Measurements from ENCODE around the gene ZNF621. TPM values are rescaled to one million over a fixed set of nuclear protein-coding genes. Genes with fewer than 3 reads are reported as not detected.

ZNF621 gene
- total RNA-seq, 3 donors from 2014 or later: 16.4 to 24.9 (median 17.3) TPM

DNA sequence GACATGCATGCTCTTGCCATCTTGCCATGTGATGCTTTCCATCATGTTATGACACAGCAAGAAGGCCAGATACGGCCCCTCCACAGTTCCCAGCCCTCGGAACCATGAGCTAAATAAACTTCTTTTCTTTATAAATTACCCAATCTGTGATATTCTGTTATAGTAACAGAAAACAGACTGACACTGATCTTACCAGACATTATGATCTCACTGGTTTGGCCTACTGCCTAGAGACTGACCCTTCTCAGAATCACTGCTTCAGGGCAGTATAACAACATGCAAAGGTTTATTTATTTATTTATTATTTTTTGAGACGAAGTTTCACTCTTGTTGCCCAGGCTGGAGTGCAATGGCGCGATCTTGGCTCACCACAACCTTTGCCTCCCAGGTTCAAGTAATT lies 33.8 kb upstream of the ZNF621 start:
- H3K9me3 ChIP-seq: peaks cover 23 to 28% of the 10 kb centered on the region in 2 donors
- no peak overlapping the region for H3K27ac ChIP-seq
- no peaks in the 10 kb centered on the region for H3K4me1 ChIP-seq
- TF ChIP-seq POLR2AphosphoS5 (IDR thresholded peaks at IDR 0.05) (no peak), POLR2A (IDR thresholded peaks at IDR 0.05) (no peak)
- TF ChIP-seq, protein P1, sequence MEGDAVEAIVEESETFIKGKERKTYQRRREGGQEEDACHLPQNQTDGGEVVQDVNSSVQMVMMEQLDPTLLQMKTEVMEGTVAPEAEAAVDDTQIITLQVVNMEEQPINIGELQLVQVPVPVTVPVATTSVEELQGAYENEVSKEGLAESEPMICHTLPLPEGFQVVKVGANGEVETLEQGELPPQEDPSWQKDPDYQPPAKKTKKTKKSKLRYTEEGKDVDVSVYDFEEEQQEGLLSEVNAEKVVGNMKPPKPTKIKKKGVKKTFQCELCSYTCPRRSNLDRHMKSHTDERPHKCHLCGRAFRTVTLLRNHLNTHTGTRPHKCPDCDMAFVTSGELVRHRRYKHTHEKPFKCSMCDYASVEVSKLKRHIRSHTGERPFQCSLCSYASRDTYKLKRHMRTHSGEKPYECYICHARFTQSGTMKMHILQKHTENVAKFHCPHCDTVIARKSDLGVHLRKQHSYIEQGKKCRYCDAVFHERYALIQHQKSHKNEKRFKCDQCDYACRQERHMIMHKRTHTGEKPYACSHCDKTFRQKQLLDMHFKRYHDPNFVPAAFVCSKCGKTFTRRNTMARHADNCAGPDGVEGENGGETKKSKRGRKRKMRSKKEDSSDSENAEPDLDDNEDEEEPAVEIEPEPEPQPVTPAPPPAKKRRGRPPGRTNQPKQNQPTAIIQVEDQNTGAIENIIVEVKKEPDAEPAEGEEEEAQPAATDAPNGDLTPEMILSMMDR (IDR thresholded peaks at IDR 0.05): no peak
- H3K36me3 ChIP-seq: peaks cover 13% of the 10 kb centered on the region
- intact Hi-C loops (cut with DNase I; ENCODE audit: low total_unique reads): no loop called here
- no peak overlapping the region for H3K4me3 ChIP-seq
- H3K27me3 ChIP-seq: no peaks in the 10 kb centered on the region
- no peak for DNase-seq (ENCODE audit: low spot score in 2 of 2)

DNA sequence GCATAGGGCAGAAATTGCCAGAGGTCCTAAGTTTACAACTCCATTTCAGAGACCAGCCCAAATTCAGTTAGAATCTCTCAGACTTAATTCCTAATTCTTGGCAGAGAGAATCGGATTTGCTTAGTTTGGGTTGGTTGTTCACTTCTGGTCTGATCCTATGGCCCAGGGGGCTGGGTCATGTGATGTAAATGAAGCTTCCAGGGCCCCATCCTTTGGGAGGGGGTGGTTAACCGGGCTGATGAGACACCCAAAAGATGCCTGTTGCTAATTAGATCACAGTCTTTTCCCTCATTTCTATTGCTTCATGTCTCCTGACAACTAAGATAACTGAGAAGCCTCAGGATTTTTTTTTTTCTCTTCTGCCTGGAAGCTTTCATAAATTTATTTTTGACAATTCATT lies 30.1 kb upstream of the ZNF621 start:
- no peaks in the 10 kb centered on the region for H3K36me3 ChIP-seq
- H3K27me3 ChIP-seq: no peaks in the 10 kb centered on the region
- TF ChIP-seq POLR2A (IDR thresholded peaks at IDR 0.05) (no peak), POLR2AphosphoS5 (IDR thresholded peaks at IDR 0.05) (no peak)
- TF ChIP-seq, protein P1 (IDR thresholded peaks at IDR 0.05): no peak
- no peak for DNase-seq (ENCODE audit: low spot score in 2 of 2)
- H3K27ac ChIP-seq: no peak overlapping the region
- H3K4me3 ChIP-seq: no peak overlapping the region
- no peaks in the 10 kb centered on the region for H3K4me1 ChIP-seq
- intact Hi-C loops (cut with DNase I; ENCODE audit: low total_unique reads): no loop called here
- H3K9me3 ChIP-seq: no peaks in the 10 kb centered on the region

DNA sequence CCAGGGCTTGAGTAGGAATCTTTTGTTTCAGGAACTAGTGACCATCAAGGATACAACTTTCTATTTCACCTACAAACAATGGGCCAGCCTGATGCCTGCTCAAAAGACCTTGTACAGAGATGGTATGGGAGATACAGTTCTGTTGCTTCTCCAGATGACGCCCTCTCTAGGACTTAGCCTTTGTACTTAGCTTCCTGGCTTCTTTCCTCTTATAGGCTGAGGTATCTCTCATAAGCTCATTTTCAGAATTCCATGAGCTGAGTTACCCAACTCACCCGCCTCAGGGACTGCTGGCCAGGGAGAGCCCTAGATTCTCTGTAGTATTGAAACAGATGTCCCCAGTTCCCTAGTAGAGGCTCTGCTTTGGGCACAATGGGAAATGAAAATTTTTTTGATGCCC lies 27.5 kb upstream of the ZNF621 start:
- Histone ChIP-seq H3K27me3 (no peaks in the 10 kb centered on the region), H3K36me3 (no peaks in the 10 kb centered on the region)
- TF ChIP-seq POLR2A (IDR thresholded peaks at IDR 0.05) (no peak), POLR2AphosphoS5 (IDR thresholded peaks at IDR 0.05) (no peak)
- TF ChIP-seq, protein P1 (IDR thresholded peaks at IDR 0.05): no peak

DNA sequence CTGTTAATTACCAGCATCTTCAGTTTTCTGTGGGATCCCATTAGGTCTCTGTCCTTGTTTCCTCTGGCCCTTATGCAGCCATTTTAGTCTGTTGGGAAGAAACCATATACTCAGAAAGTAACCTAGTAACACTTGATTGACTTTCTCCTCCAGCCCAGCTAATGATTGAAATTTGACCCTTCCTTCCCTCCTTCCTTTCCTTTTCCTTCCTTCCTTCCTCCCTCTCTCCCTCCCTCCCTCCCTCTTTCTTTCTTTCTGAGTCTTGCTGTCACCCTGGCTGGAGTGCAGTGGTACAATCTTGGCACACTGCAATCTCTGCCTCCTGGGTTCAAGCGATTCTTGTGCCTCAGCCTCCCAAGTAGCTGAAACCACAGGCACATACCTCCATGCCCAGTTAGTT lies 24.8 kb upstream of the ZNF621 start:
- H3K4me1 ChIP-seq: no peaks in the 10 kb centered on the region
- intact Hi-C loops (cut with DNase I; ENCODE audit: low total_unique reads): no loop called here
- no peak overlapping the region for H3K4me3 ChIP-seq
- no peak for DNase-seq (ENCODE audit: low spot score in 2 of 2)
- no peaks in the 10 kb centered on the region for H3K9me3 ChIP-seq
- no peak for TF ChIP-seq POLR2AphosphoS5 (IDR thresholded peaks at IDR 0.05)
- no peak for TF ChIP-seq POLR2A (IDR thresholded peaks at IDR 0.05)
- TF ChIP-seq, protein P1 (IDR thresholded peaks at IDR 0.05): no peak
- no peaks in the 10 kb centered on the region for H3K36me3 ChIP-seq
- H3K27me3 ChIP-seq: no peaks in the 10 kb centered on the region
- H3K27ac ChIP-seq: no peak overlapping the region

More for the DNA sequence above, 27.5 kb upstream of the ZNF621 start:
- Histone ChIP-seq H3K4me1 (no peaks in the 10 kb centered on the region), H3K27ac (no peak overlapping the region), H3K4me3 (no peak overlapping the region), H3K9me3 (no peaks in the 10 kb centered on the region)
- no peak for DNase-seq (ENCODE audit: low spot score in 2 of 2)
- intact Hi-C loops (cut with DNase I; ENCODE audit: low total_unique reads): no loop called here

DNA sequence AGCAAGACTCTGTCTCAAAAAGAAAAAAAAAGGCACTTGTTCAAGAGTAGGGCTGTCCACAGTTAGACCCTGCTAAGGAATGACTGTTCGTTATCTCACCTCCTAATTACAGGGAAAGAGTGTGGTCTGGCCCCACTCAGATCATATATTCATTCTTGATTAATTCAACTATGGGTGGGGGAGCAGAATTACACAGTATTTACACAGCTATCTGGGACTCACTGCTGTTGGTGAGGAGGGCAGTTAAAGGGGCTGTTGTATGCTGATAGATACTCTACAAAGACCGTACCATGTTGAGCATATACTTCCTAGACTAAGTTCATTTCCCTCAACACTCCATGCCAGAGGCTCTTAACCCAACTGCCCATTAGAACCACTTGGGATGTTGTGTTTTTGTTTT lies 22.7 kb upstream of the ZNF621 start:
- no peak overlapping the region for H3K4me3 ChIP-seq
- TF ChIP-seq POLR2AphosphoS5 (IDR thresholded peaks at IDR 0.05) (no peak), POLR2A (IDR thresholded peaks at IDR 0.05) (no peak)
- TF ChIP-seq, protein P1 (IDR thresholded peaks at IDR 0.05): no peak
- intact Hi-C loops (cut with DNase I; ENCODE audit: low total_unique reads): no loop called here

More for the DNA sequence above, 22.7 kb upstream of the ZNF621 start:
- DNase-seq (ENCODE audit: low spot score in 2 of 2): no peak
- H3K27ac ChIP-seq: no peak overlapping the region
- H3K4me1 ChIP-seq: no peaks in the 10 kb centered on the region
- no peaks in the 10 kb centered on the region for H3K27me3 ChIP-seq
- no peaks in the 10 kb centered on the region for H3K9me3 ChIP-seq
- H3K36me3 ChIP-seq: no peaks in the 10 kb centered on the region
